Measurements from ENCODE around the gene KIR3DL1.
A peak's percentile ranks its signal among the peaks of the same experiment; 100 is the strongest.
"Not testable (repeated sequence)": the region's sequence is repeated elsewhere in the genome, so short reads cannot be mapped to it uniquely, and the experiment has no call there.

Gene KIR3DL1

DNA sequence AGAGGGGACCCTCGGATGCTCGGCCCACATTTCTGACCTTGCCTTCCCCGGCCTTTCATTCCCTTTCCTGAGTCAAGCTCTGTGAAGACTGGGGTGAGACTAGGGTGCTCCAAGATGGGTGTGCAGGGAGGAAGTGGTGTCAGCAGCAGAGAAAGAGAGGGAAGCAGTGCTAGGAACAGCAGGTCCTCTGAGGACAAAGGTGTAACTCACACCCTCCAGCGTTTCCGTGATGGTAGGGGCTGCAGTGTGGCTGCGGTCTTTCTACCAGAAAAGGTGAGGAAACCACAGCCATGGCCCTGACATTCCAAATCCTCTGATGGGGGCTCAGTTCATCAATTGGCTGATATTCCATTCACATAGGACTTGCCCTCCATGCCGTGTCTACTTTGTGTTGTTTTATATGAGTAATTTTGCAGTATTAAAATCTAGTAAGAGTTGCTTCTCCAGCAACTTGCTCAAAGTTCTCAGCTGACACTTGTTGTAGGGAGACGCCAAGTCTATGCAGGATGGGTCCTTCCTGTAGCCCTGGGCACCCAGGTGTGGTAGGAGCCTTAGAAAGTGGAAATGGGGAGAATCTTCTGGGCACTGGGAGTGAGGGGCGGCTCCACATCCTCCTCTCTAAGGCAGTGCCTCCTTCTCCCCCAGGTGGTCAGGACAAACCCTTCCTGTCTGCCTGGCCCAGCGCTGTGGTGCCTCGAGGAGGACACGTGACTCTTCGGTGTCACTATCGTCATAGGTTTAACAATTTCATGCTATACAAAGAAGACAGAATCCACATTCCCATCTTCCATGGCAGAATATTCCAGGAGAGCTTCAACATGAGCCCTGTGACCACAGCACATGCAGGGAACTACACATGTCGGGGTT lies 1.6 kb downstream of the KIR3DL1 start:
- DNase-seq = no peak

GRCh38 chr19:54824416-54824815 lies 8.1 kb downstream of the KIR3DL1 start:
- not testable (repeated sequence) for DNase-seq

DNA sequence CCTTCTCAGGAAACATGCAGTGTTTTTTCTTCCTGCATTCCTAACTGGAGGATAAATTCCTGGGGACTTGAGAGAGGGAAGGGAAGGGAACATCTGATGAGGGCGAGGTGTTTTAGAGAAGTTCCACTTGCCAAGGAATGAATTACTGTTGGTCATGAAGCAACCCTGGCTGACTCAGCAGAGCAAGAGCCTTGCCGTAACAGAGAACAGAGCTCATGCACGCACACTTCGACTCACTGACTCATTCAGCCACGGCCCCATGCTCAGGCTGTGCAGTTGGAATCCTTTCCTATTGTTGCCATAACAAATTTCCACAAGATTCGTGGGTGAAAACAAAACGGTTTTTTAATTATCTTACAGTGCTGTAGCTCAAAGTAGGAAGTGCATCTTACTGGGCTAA lies 9.1 kb downstream of the KIR3DL1 start:
- not testable (repeated sequence) for DNase-seq

GRCh38 chr19:54828064-54828463 lies 11.8 kb downstream of the KIR3DL1 start:
- DNase-seq = not testable (repeated sequence)

- not testable (repeated sequence) for DNase-seq
Observed at GRCh38 chr19:54832496-54832895, 16.2 kb downstream of the KIR3DL1 start, which contains the start of gene KIR2DS4. TSS of gene KIR2DS4 (plus strand) at chr19:54832676.

DNA sequence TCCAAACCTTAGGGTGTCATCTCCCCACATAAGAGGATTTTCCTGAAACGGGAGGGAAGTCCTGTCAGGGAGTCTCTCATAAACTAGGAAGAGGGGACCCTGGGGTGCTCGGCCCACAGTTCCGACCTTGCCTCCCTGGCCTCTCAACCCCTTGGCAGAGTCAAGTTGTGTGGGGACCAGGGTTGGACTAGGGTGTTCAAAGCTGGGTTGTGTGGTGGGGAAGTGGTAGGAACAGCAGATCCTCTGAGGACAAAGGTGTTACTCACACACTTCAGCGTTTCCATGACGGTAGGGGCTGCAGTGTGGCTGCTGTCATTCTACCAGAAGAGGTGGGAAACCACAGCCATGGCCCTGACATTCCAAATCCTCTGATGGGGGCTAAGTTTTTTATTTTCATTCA lies 18.9 kb downstream of the KIR3DL1 start:
- not testable (repeated sequence) for DNase-seq

- not testable (repeated sequence) for DNase-seq
Observed at GRCh38 chr19:54837522-54837921, 21.3 kb downstream of the KIR3DL1 start.

GRCh38 chr19:54843171-54843570 lies 26.9 kb downstream of the KIR3DL1 start:
- not testable (repeated sequence) for DNase-seq

DNA sequence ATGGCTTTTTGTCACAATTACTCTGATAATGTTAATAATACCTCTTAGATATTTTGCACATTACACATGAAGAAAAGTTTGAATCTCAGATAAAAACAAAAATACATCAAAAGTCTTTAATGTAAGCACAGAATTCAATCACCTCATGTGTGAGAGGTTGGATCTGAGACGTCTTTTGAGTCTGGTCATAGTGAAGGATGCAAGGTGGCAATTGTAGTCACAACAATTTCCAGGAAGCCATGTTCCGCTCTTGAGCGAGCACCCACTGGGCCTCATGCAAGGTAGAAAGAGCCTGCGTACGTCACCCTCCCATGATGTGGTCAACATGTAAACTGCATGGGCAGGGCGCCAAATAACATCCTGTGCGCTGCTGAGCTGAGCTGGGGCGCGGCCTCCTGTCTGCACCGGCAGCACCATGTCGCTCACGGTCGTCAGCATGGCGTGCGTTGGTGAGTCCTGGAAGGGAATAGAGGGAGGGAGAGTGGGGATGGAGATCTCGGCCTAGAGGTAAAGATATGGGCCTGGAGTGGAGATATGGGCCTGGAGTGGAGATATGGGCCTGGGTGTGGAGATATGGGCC lies 33.9 kb downstream of the KIR3DL1 start, which contains the start of gene KIR3DL2:
TSS of gene KIR3DL2 (plus strand) at position 383 of the 580 bp plus-strand sequence. CDS start at position 416, 33 bp downstream.
- peak in 1 of 5 experiments; percentile 38 for DNase-seq

- no peak for DNase-seq
Observed at GRCh38 chr19:54850930-54851329, 34.7 kb downstream of the KIR3DL1 start.

DNA sequence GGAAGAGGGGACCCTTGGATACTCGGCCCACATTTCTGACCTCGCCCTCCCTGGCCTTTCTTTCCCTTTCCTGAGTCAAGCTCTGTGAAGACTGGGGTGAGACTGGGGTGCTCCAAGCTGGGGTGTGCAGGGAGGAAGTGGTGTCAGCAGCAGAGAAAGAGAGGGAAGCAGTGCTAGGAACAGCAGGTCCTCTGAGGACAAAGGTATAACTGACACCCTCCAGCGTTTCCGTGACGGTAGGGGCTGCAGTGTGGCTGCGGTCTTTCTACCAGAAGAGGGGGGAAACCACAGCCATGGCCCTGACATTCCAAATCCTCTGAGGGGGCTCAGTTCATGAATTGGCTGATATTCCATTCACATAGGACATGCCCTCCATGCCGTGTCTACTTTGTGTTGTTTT lies 35.1 kb downstream of the KIR3DL1 start:
- DNase-seq = no peak

DNA sequence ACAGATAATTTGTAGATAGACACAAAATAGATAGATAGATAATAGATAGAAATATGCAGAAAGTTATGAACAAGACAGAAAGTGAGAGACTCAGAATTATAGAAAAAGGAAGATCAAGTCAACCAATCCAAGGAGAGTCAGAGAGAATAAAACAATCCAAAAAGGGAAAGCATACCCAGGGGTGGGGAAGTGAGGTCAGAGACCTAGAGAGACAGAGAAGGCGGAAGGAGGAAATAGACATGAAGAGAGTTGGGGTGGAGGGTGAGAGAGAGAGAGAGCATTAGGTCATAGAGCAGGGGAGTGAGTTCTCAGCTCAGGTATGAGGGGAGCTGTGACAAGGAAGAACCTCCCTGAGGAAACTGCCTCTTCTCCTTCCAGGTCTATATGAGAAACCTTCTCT lies 39.0 kb downstream of the KIR3DL1 start:
- not testable (repeated sequence) for DNase-seq

- not testable (repeated sequence) for DNase-seq
Observed at GRCh38 chr19:54858476-54858875, 42.2 kb downstream of the KIR3DL1 start.

DNA sequence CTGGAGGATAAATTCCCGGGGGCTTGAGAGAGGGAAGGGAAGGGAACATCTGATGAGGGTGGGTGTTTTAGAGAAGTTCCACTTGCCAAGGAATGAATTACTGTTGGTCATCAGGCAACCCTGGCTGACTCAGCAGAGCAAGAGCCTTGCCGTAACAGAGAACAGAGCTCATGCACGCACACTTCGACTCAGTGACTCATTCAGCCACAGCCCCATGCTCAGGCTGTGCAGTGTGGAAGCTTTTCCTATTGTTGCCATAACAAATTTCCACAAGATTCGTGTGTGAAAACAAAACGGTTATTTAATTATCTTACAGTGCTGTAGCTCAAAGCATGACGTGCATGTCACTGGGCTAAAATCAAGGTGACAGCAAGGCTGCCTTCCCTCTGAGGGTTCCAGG lies 43.2 kb downstream of the KIR3DL1 start:
- not testable (repeated sequence) for DNase-seq

DNA sequence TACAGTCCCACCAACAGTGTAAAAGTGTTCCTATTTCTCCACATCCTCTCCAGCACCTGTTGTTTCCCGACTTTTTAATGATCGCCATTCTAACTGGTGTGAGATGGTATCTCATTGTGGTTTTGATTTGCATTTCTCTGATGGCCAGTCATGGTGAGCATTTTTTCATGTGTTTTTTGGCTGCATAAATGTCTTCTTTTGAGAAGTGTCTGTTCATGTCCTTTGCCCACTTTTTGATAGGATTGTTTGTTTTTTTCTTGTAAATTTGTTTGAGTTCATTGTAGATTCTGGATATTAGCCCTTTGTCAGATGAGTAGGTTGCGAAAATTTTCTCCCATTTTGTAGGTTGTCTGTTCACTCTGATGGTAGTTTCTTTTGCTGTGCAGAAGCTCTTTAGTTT lies 47.2 kb downstream of the KIR3DL1 start:
- DNase-seq = not testable (repeated sequence)

DNA sequence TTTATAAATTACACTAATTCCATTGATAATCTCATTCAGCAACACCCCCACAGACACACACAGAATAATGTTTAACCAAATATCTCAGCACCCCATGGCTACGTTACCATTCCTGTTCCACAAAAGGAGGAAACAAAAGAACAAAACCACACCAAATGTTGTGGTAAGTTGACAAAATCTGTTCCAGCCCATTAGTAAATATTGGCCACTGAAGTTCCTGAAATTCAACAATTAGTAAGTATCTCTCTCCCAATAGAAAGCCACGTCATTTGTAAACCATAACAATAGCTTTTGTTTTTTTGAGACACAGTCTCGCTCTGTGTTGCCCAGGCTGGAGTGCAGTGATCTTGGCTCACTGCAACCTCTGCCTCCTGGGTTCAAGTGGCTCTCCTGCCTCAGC lies 55.4 kb downstream of the KIR3DL1 start:
- no peak for DNase-seq

DNA sequence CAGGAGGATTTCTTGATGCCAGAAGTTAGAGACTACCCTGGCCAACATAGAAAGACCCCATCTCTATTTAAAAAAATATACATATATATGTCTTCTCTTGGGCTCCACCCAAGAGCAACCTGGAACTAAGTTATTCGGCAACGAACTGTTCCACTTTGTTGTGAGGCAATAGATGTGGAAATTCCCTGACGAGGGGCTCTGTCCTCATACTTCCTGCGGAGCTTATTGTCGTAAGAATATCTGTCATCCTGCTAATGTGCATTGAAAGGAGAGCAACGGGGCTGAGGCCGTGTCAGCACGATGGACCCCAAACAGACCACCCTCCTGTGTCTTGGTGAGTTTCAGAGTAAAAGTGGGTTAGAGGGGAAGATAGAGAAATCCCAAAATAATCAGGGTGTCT lies 57.7 kb downstream of the KIR3DL1 start, which contains the start of gene FCAR:
TSS of gene FCAR (plus strand) at position 246 of the 400 bp plus-strand sequence. CDS start at position 301, 55 bp downstream.
- DNase-seq = no peak

GRCh38 chr19:54875506-54875905 lies 59.2 kb downstream of the KIR3DL1 start:
- no peak for DNase-seq

- DNase-seq = no peak
Observed at GRCh38 chr19:54877471-54877870, 61.2 kb downstream of the KIR3DL1 start.

All from T-helper 2 cell (primary cell).